GM23338 (cell line): ENCODE results near the gene RXFP1. TPM values are rescaled to one million over a fixed set of nuclear protein-coding genes. Genes with fewer than 3 reads are reported as not detected.

Experiments used
- ATAC-seq: fragments of 200-7000 bp; cut with Tn5 transposase; 3 replicates; pipeline ENCODE4 v1.9.1; 2020
- DNase-seq: peaks from one replicate; pipeline ENCODE4 v3.0.0-alpha.2; 2015; ENCODE audit warnings: low spot score
- H2AFZ ChIP-seq: fragments of 200-600 bp; sonication (generic); 2 replicates; pipeline ENCODE4 v1.8.0; 2016; ENCODE audit warnings: antibody characterized with exemption, mild to moderate bottlenecking, moderate library complexity
- H3F3A ChIP-seq: fragments of 200-600 bp; sonication (generic); replicated peaks from 2 replicates; pipeline ENCODE4 v1.8.0; 2017; ENCODE audit warnings: antibody characterized with exemption, mixed run types, low read depth
- H3K27ac ChIP-seq: fragments of 200-600 bp; sonication (generic); 2 replicates; pipeline ENCODE4 v1.6.1; 2016; ENCODE audit warnings: low read depth
- H3K27me3 ChIP-seq: fragments of 200-600 bp; sonication (generic); 2 replicates; pipeline ENCODE4 v1.8.0; 2016; ENCODE audit warnings: mild to moderate bottlenecking, mixed run types, moderate library complexity; ENCODE audit not compliant: insufficient read depth
- H3K36me3 ChIP-seq: fragments of 200-600 bp; sonication (generic); 2 replicates; pipeline ENCODE4 v1.8.0; 2016; ENCODE audit warnings: mild to moderate bottlenecking; ENCODE audit not compliant: insufficient read depth
- H3K4me1 ChIP-seq: fragments of 200-600 bp; sonication (generic); 2 replicates; pipeline ENCODE4 v1.8.0; 2016; ENCODE audit warnings: mild to moderate bottlenecking, moderate library complexity; ENCODE audit not compliant: insufficient read depth
- H3K4me2 ChIP-seq: fragments of 200-600 bp; sonication (generic); 2 replicates; pipeline ENCODE4 v1.7.1; 2017; ENCODE audit warnings: mixed run types
- H3K4me3 ChIP-seq: fragments of 200-600 bp; sonication (generic); 2 replicates; pipeline ENCODE4 v1.6.1; 2016; ENCODE audit warnings: mixed run types
- H3K79me2 ChIP-seq: fragments of 200-600 bp; sonication (generic); replicated peaks from 2 replicates; pipeline ENCODE4 v1.8.0; 2017; ENCODE audit warnings: mild to moderate bottlenecking; ENCODE audit not compliant: insufficient read depth
- H3K9me2 ChIP-seq: fragments of 200-600 bp; sonication (generic); 2 replicates; pipeline ENCODE4 v1.8.0; 2017; ENCODE audit not compliant: insufficient read depth
- H4K20me1 ChIP-seq: fragments of 200-600 bp; sonication (generic); replicated peaks from 2 replicates; pipeline ENCODE4 v1.8.0; 2017; ENCODE audit warnings: mild to moderate bottlenecking; ENCODE audit not compliant: insufficient read depth
- H3K27ac Mint-ChIP-seq: 2 replicates; pipeline ENCODE4 v1.8.0; 2020; ENCODE audit warnings: inconsistent platforms, mild to moderate bottlenecking, moderate library complexity, mixed read lengths
- H3K27me3 Mint-ChIP-seq: 3 replicates; pipeline ENCODE4 v1.8.0; 2022; ENCODE audit warnings: low read depth, mild to moderate bottlenecking, moderate library complexity, mixed read lengths, inconsistent platforms; ENCODE audit not compliant: insufficient read depth, poor library complexity
- H3K36me3 Mint-ChIP-seq: 3 replicates; pipeline ENCODE4 v1.8.0; 2021; ENCODE audit warnings: low read depth, mild to moderate bottlenecking, inconsistent platforms, moderate library complexity, mixed read lengths
- H3K4me1 Mint-ChIP-seq: 3 replicates; pipeline ENCODE4 v1.8.0; 2020; ENCODE audit warnings: mild to moderate bottlenecking, inconsistent platforms, mixed read lengths
- H3K4me3 Mint-ChIP-seq: 3 replicates; pipeline ENCODE4 v1.8.0; 2021; ENCODE audit warnings: moderate library complexity, mild to moderate bottlenecking, inconsistent platforms, mixed read lengths
- H3K9me3 Mint-ChIP-seq: 3 replicates; pipeline ENCODE4 v1.8.0; 2020; ENCODE audit warnings: moderate library complexity, mild to moderate bottlenecking, inconsistent platforms, mixed read lengths
- EZH2 ChIP-seq: fragments of 200-600 bp; sonication (generic); IDR thresholded peaks from one replicate; pipeline ENCODE4 v1.8.0; 2017; ENCODE audit warnings: antibody characterized with exemption, mild to moderate bottlenecking, low read depth; ENCODE audit not compliant: unreplicated experiment
- STAT1 ChIP-seq: IDR thresholded peaks from one replicate; pipeline ENCODE4 v1.6.1; 2016; ENCODE audit warnings: antibody characterized with exemption; ENCODE audit not compliant: unreplicated experiment
- ZNF114 ChIP-seq: fragments of 250-450 bp; sonication (Bioruptor Pico); IDR thresholded peaks from 2 replicates; pipeline ENCODE4 v1.5.0; 2020; ENCODE audit warnings: mild to moderate bottlenecking, moderate library complexity
- polyA plus RNA-seq: library from polyadenylated mRNA; unstranded; fragments of >200 nt; fragmentation: Nextera tagmentation; extraction: Ambion mirVana; gene quantifications from 2 replicates; pipeline ENCODE4 v1.2.1, GENCODE V29; 2016
- total RNA-seq: library from RNA; depleted of rRNA; stranded (reverse); fragments of >200 nt; shearing (Covaris generic); gene quantifications from 2 replicates; pipeline ENCODE4 v1.2.3, GENCODE V29; 2014
- TF ChIP-seq, protein P1 (sequence below): fragments of 250-450 bp; sonication (Bioruptor Pico); IDR thresholded peaks from 2 replicates; pipeline ENCODE4 v1.5.0; 2020; ENCODE audit warnings: mild to moderate bottlenecking, moderate library complexity
- TF ChIP-seq, protein P2 (sequence below), 2 experiments: fragments of 200-600 bp in 1 of 2; sonication (generic) in 1 of 2; conservative IDR thresholded peaks; 2 replicates each; pipeline versions ENCODE4 v1.5.1 to v1.6.1; 2016 to 2017; ENCODE audit warnings: antibody characterized with exemption in 2 of 2, low read depth in 2 of 2, mild to moderate bottlenecking in 2 of 2, moderate library complexity in 1 of 2

Gene RXFP1
- total and polyA plus RNA-seq, 2 experiments from 2014 or later, result 0.63 TPM; not detected in 1

DNA sequence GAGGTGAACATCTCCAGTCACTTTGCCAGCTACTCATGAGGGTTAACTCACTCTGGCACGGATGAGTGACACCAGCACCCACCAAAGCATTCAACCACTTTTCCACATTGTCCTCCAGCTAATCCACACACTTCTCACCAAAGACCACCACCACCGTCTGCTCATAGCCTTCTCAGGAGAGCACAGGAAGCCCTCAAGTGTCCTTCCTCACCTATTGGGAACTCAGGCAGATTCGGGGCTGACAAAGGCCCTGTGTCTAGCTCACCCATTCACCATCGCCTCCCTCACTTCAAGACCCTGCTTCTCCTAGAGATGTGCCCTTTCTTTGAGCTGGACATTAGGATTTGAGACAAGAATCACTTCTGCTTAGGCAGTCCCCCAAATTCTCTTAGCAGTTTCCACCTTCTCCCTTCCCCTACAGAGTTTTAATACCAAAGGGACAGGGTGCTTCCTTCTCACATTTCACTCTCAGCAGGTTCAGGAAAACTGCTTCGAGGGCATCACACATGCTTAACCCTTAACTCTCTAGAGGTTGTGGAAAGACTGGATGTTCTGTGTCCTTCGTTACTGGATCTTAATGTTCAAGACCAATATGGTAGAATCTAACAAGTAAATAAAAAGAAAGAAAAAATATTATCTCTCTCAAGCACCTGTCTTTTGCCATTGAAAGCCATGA, 11.0 kb downstream of the RXFP1 start (continued):
- TF ChIP-seq, protein P1, sequence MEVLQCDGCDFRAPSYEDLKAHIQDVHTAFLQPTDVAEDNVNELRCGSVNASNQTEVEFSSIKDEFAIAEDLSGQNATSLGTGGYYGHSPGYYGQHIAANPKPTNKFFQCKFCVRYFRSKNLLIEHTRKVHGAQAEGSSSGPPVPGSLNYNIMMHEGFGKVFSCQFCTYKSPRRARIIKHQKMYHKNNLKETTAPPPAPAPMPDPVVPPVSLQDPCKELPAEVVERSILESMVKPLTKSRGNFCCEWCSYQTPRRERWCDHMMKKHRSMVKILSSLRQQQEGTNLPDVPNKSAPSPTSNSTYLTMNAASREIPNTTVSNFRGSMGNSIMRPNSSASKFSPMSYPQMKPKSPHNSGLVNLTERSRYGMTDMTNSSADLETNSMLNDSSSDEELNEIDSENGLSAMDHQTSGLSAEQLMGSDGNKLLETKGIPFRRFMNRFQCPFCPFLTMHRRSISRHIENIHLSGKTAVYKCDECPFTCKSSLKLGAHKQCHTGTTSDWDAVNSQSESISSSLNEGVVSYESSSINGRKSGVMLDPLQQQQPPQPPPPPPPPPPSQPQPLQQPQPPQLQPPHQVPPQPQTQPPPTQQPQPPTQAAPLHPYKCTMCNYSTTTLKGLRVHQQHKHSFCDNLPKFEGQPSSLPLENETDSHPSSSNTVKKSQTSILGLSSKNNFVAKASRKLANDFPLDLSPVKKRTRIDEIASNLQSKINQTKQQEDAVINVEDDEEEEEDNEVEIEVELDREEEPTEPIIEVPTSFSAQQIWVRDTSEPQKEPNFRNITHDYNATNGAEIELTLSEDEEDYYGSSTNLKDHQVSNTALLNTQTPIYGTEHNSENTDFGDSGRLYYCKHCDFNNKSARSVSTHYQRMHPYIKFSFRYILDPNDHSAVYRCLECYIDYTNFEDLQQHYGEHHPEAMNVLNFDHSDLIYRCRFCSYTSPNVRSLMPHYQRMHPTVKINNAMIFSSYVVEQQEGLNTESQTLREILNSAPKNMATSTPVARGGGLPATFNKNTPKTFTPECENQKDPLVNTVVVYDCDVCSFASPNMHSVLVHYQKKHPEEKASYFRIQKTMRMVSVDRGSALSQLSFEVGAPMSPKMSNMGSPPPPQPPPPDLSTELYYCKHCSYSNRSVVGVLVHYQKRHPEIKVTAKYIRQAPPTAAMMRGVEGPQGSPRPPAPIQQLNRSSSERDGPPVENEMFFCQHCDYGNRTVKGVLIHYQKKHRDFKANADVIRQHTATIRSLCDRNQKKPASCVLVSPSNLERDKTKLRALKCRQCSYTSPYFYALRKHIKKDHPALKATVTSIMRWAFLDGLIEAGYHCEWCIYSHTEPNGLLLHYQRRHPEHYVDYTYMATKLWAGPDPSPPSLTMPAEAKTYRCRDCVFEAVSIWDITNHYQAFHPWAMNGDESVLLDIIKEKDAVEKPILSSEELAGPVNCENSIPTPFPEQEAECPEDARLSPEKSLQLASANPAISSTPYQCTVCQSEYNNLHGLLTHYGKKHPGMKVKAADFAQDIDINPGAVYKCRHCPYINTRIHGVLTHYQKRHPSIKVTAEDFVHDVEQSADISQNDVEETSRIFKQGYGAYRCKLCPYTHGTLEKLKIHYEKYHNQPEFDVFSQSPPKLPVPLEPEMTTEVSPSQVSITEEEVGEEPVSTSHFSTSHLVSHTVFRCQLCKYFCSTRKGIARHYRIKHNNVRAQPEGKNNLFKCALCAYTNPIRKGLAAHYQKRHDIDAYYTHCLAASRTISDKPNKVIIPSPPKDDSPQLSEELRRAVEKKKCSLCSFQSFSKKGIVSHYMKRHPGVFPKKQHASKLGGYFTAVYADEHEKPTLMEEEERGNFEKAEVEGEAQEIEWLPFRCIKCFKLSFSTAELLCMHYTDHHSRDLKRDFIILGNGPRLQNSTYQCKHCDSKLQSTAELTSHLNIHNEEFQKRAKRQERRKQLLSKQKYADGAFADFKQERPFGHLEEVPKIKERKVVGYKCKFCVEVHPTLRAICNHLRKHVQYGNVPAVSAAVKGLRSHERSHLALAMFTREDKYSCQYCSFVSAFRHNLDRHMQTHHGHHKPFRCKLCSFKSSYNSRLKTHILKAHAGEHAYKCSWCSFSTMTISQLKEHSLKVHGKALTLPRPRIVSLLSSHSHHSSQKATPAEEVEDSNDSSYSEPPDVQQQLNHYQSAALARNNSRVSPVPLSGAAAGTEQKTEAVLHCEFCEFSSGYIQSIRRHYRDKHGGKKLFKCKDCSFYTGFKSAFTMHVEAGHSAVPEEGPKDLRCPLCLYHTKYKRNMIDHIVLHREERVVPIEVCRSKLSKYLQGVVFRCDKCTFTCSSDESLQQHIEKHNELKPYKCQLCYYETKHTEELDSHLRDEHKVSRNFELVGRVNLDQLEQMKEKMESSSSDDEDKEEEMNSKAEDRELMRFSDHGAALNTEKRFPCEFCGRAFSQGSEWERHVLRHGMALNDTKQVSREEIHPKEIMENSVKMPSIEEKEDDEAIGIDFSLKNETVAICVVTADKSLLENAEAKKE (CRISPR knock-in tag), result 0 out of 2 replicates have a peak, but pooled peaks have one; percentile 19
- TF ChIP-seq ZNF114 (CRISPR knock-in tag), result no peak
- TF ChIP-seq EZH2, result no peak
- no peak for TF ChIP-seq STAT1

DNA sequence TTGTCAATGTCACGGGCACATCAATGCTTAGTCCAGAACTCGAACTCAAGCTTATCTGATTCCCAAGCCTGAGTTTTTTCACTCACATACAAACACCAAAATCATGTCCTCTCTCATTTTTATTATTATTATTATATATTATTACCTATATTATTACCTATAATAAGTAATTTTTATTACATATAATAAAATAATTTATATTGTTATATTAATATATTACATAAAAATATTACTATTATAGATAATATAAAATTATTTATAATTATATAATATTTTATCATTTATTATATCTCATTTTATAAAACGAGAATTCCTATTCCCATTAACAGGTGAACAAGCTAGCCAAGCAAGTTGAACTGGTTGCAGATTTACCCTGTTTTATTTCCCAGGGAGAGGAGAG, 13.0 kb downstream of the RXFP1 start:
- peaks cover 18% of the 10 kb centered on the region for H3K4me1 Mint-ChIP-seq
- Histone ChIP-seq H2AFZ (no peak overlapping the region), H3K4me2 (no peak overlapping the region), H3F3A (no peaks in the 10 kb centered on the region), H3K27ac (no peak overlapping the region), H3K79me2 (no peaks in the 10 kb centered on the region), H3K4me1 (peaks cover 8% of the 10 kb centered on the region), H3K36me3 (no peaks in the 10 kb centered on the region), H3K9me2 (no peaks in the 10 kb centered on the region), H4K20me1 (no peaks in the 10 kb centered on the region), H3K4me3 (no peak overlapping the region), H3K27me3 (no peaks in the 10 kb centered on the region)
- H3K9me3 Mint-ChIP-seq, result no peaks in the 10 kb centered on the region
- ATAC-seq (no peak), DNase-seq (no peak)
- H3K27me3 Mint-ChIP-seq, result peaks cover 1% of the 10 kb centered on the region
- no peaks in the 10 kb centered on the region for H3K36me3 Mint-ChIP-seq
- H3K4me3 Mint-ChIP-seq, result no peak overlapping the region
- H3K27ac Mint-ChIP-seq, result no peak overlapping the region
- TF ChIP-seq, protein P1 (CRISPR knock-in tag), result no peak
- TF ChIP-seq, protein P2, sequence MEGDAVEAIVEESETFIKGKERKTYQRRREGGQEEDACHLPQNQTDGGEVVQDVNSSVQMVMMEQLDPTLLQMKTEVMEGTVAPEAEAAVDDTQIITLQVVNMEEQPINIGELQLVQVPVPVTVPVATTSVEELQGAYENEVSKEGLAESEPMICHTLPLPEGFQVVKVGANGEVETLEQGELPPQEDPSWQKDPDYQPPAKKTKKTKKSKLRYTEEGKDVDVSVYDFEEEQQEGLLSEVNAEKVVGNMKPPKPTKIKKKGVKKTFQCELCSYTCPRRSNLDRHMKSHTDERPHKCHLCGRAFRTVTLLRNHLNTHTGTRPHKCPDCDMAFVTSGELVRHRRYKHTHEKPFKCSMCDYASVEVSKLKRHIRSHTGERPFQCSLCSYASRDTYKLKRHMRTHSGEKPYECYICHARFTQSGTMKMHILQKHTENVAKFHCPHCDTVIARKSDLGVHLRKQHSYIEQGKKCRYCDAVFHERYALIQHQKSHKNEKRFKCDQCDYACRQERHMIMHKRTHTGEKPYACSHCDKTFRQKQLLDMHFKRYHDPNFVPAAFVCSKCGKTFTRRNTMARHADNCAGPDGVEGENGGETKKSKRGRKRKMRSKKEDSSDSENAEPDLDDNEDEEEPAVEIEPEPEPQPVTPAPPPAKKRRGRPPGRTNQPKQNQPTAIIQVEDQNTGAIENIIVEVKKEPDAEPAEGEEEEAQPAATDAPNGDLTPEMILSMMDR (conservative IDR thresholded peaks at IDR 0.05; ENCODE audit: low read depth in 2 of 2), result no peak
- TF ChIP-seq STAT1, result no peak
